Measurements from ENCODE around the gene ARHGEF18. TPM values are rescaled to one million over a fixed set of nuclear protein-coding genes. Genes with fewer than 3 reads are reported as not detected.

Gene ARHGEF18
- total RNA-seq, 2 donors from 2014 or later, result 30.0 to 51.6 TPM

DNA sequence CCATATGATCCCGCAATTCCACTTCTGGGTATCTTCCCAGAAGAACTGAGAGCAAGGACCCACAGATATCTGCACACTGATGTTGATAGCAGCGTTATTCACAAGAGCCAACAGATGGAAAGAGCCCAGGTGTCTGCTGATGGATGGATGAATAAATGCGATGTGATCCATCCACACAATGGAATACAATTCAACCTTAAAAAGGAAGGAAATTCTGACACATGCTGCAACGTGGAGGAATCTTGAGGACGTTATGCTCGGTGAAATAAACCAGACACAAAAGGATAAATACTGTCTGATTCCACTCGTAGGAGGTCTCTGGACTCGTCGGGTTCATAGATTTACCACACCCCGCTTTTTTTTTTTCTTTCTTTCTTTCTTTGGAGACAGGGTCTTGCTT lies 21.8 kb downstream of the ARHGEF18 start:
- no peak for ATAC-seq
- H3K4me1 ChIP-seq, result no peaks in the 10 kb centered on the region
- no peaks in the 10 kb centered on the region for H3K9me3 ChIP-seq
- intact Hi-C loops (cut with DNase I), result no loop called here
- no peak overlapping the region for H3K27ac ChIP-seq
- WGBS, 2 donors, result 76 to 78% methylated on average over 10 of the region's 10 CpGs
- TF ChIP-seq, protein P1, sequence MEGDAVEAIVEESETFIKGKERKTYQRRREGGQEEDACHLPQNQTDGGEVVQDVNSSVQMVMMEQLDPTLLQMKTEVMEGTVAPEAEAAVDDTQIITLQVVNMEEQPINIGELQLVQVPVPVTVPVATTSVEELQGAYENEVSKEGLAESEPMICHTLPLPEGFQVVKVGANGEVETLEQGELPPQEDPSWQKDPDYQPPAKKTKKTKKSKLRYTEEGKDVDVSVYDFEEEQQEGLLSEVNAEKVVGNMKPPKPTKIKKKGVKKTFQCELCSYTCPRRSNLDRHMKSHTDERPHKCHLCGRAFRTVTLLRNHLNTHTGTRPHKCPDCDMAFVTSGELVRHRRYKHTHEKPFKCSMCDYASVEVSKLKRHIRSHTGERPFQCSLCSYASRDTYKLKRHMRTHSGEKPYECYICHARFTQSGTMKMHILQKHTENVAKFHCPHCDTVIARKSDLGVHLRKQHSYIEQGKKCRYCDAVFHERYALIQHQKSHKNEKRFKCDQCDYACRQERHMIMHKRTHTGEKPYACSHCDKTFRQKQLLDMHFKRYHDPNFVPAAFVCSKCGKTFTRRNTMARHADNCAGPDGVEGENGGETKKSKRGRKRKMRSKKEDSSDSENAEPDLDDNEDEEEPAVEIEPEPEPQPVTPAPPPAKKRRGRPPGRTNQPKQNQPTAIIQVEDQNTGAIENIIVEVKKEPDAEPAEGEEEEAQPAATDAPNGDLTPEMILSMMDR (IDR thresholded peaks at IDR 0.05), result no peak
- TF ChIP-seq POLR2A (IDR thresholded peaks at IDR 0.05), result no peak
- no peak overlapping the region for H3K4me3 ChIP-seq
- no peak for DNase-seq
- no peaks in the 10 kb centered on the region for H3K27me3 ChIP-seq
- H3K36me3 ChIP-seq (replicated peaks in 1 of 2; ENCODE audit: insufficient read depth in 1 of 2, low read depth in 2 of 2), result no peaks in the 10 kb centered on the region

DNA sequence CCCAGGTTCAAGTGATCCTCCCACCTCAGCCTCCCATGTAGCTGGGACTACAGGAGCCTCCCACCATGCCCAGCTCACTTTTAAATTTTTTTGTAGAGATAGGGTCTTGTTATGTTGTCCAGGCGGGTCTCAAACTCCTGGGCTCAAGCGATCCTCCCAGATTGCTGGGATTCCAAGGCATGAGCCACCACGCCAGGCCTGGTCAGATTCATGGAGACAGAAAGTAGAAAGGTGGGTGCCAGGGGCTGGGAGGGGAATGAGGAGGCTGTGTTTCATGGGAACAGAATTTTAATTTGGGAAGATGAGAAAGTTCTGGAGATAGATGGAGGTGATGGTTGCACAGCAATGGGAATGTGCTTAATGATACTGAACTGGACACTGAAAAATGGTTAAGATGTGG lies 22.3 kb downstream of the ARHGEF18 start:
- no peak for ATAC-seq

DNA sequence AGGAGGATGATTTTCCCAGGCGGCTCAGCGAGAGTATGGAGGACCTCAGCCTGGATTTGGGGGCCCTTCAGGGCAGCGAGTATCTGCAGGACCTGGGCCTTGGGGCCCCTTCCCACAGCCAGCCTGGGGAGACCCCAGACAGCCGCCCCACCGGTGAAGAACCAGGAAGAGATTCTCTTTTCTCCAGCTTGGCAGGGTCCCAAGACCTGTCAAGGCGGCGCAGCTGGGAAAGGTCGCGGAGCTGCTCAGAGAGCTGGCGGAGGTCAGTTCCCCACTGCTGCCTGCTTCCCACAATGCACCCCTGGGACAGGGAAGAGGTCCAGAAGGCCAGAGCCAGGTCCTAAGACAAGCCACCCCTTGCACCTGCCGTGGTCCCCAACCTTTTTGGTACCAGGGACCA lies 24.1 kb downstream of the ARHGEF18 start:
- no peaks in the 10 kb centered on the region for H3K27me3 ChIP-seq
- TF ChIP-seq, protein P1 (IDR thresholded peaks at IDR 0.05), result no peak
- no peak for TF ChIP-seq POLR2A (IDR thresholded peaks at IDR 0.05)
- no peaks in the 10 kb centered on the region for H3K36me3 ChIP-seq (replicated peaks in 1 of 2; ENCODE audit: insufficient read depth in 1 of 2, low read depth in 2 of 2)
- H3K4me3 ChIP-seq, result no peak overlapping the region
- ATAC-seq (no peak), DNase-seq (no peak)
- H3K4me1 ChIP-seq, result no peaks in the 10 kb centered on the region
- intact Hi-C loops (cut with DNase I), result no loop called here
- 74 to 94% methylated on average over 9 to 11 of the region's 11 CpGs for WGBS, 2 donors
- H3K27ac ChIP-seq, result no peak overlapping the region
- no peaks in the 10 kb centered on the region for H3K9me3 ChIP-seq

More for the DNA sequence above, 22.3 kb downstream of the ARHGEF18 start:
- TF ChIP-seq POLR2A (IDR thresholded peaks at IDR 0.05), result no peak
- TF ChIP-seq, protein P1 (IDR thresholded peaks at IDR 0.05), result no peak
- no peaks in the 10 kb centered on the region for H3K36me3 ChIP-seq (replicated peaks in 1 of 2; ENCODE audit: insufficient read depth in 1 of 2, low read depth in 2 of 2)
- H3K9me3 ChIP-seq, result no peaks in the 10 kb centered on the region
- no peaks in the 10 kb centered on the region for H3K4me1 ChIP-seq
- intact Hi-C loops (cut with DNase I), result no loop called here
- no peaks in the 10 kb centered on the region for H3K27me3 ChIP-seq
- no peak overlapping the region for H3K27ac ChIP-seq
- DNase-seq, result no peak
- WGBS, 2 donors, result 92% methylated on average over 3 of the region's 3 CpGs
- H3K4me3 ChIP-seq, result no peak overlapping the region

DNA sequence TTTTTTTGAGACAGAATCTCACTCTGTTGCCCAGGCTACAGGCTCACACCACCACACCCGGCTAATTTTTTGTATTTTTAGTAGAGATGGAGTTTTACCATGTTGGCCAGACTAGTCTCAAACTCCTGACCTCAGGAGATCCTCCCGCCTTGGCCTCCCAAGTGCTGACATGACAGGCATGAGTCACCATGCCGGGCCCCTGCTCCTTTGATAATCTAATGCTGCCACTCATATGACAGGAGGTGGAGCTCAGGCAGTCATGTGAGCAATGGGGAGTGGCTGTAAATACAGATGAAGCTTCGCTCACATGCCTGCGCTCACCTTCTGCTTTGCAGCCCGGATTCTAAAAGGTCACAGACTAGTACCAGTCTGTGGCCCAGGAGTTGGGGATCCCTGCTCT lies 25.1 kb downstream of the ARHGEF18 start:
- intact Hi-C loops (cut with DNase I), result no loop called here
- WGBS, 2 donors, result 84 to 92% methylated on average over 4 to 6 of the region's 6 CpGs
- Histone ChIP-seq H3K27ac (no peak overlapping the region), H3K36me3 (replicated peaks in 1 of 2; ENCODE audit: insufficient read depth in 1 of 2, low read depth in 2 of 2) (no peaks in the 10 kb centered on the region), H3K4me1 (no peaks in the 10 kb centered on the region), H3K4me3 (no peak overlapping the region), H3K27me3 (no peaks in the 10 kb centered on the region), H3K9me3 (no peaks in the 10 kb centered on the region)
- ATAC-seq, result no peak
- TF ChIP-seq POLR2A (IDR thresholded peaks at IDR 0.05), result no peak
- TF ChIP-seq, protein P1 (IDR thresholded peaks at IDR 0.05), result no peak
- no peak for DNase-seq

DNA sequence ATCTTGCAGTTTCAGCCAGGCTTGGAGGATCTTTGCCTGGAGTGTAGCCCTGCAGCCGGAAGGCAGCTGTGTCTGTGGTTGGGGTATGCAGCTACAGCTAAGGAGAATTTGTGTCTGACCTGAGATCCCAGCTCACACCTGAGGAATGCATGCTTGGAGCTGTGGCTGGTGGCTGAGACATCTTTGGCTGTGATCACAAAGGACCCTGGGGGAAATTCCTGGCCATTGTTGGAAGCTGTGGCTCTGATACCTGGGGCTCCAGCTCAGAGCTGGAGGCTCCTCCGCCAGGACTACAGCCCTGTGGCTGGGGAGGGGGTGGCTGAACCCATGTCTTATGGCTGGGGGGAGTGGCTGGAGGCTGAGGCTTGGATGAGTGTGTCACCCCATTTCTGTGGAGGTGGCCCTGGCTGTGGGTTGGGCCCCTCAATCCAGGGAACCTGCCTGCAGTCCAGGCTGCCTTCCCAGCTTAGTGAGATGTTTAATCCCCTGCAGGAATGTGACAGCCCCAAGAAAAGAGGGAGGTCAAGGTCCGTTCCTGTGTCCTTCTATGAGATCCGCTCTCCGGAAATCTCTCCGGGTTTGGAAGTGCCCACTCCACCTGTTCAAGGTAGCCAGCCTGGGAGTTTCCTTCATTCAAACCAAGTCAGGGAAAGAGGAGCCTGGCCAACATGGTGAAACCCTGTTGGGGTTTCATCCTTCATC lies 27.6 kb downstream of the ARHGEF18 start:
- no peak for DNase-seq
- intact Hi-C loops (cut with DNase I), result no loop called here
- no peak for TF ChIP-seq POLR2A (IDR thresholded peaks at IDR 0.05)
- TF ChIP-seq, protein P1 (IDR thresholded peaks at IDR 0.05), result no peak
- Histone ChIP-seq H3K36me3 (replicated peaks in 1 of 2; ENCODE audit: insufficient read depth in 1 of 2, low read depth in 2 of 2) (no peaks in the 10 kb centered on the region), H3K4me1 (no peaks in the 10 kb centered on the region), H3K27me3 (no peaks in the 10 kb centered on the region), H3K4me3 (no peak overlapping the region), H3K27ac (no peak overlapping the region), H3K9me3 (no peaks in the 10 kb centered on the region)
- 55 to 78% methylated on average over 4 to 6 of the region's 6 CpGs for WGBS, 2 donors
- no peak for ATAC-seq
